Gastrocnemius medialis (tissue), 4 donors: ENCODE results near the gene ZNF683.

Experiments used
- CTCF ChIP-seq, 5 experiments: fragments of 450-650 bp in 3 of 5; fragments of 200-600 bp in 2 of 5; sonication (generic) in 2 of 5; IDR thresholded peaks in 4 of 5; conservative IDR thresholded peaks in 1 of 5; 1 replicate in 4 of 5; 2 replicates in 1 of 5; pipeline ENCODE4 v1.5.1; 2016 to 2019; ENCODE audit warnings: antibody characterized with exemption in 5 of 5, mild to moderate bottlenecking in 3 of 5, moderate library complexity in 3 of 5
- POLR2A ChIP-seq, 2 donors: fragments of 450-650 bp; IDR thresholded peaks; one replicate each; pipeline ENCODE4 v1.6.1; 2017; ENCODE audit warnings: antibody characterized with exemption in 2 of 2, mild to moderate bottlenecking in 2 of 2, moderate library complexity in 2 of 2

GRCh38 chr1:26370591-26371382 lies 1.8 kb downstream of the ZNF683 start:
- TF ChIP-seq CTCF (IDR thresholded peaks at IDR 0.05 in 4 of 5, conservative IDR thresholded peaks at IDR 0.05 in 1 of 5) (no peak), POLR2A (IDR thresholded peaks at IDR 0.05) (no peak)
